T-helper 22 cell (primary cell): Measurements from ENCODE around the gene MAPKAPK3.

Experiments
- DNase-seq: peaks from one replicate; pipeline ENCODE4 v3.0.0-alpha.2; 2020; ENCODE audit warnings: low read depth

The MAPKAPK3 gene

DNA sequence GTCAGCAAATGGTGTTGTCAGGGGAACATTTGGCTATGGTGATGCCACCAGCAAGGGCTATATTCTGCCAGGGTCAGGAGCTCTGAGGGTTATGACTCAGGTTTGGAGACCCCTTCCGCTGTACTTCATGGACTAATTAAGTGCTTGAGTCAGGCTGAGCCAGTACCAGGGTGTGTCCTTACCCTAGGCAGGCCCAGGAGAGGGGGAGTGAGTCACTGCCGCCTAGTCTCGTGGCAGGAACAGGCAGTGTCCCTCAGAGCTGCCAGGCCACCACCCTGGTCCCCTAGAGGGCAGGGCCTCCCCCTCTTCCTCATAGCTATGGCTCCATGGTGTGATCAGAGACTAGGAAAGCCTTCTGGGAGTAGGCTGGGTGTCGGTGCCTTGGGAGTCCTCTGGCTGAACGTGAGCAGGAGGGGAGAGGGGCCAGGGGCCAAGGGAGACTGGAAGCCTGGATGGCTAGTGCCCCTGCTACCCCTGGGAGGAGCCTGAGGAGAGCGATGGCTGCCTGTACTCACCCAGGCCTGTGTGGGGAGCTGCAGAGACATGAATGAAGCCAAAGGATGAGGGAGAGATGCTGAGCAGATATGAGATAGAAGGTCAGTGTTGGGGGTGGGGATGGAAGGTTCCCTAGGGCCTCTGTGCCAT lies 10.6 kb downstream of the MAPKAPK3 start:
- DNase-seq, result no peak

DNA sequence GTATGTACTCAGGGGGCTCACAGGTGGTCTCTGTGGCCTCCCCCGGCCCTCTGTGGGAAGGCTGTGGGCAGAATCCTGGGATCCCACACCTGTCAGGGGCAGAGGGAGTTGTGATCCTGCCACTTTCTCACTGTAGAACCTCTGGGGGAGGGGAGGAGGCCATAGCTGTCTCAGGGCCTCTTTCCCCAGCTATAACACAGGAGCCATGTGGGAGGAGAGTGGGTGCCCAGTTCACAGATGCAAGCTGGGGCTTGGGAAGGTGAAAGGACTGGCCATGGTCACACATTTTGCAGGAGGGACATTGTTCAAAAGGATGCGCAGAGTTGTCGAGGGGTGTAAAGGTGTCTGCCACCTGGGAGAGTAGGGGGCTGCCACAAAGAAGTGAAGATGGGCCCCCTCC lies 11.7 kb downstream of the MAPKAPK3 start:
- no peak for DNase-seq

DNA sequence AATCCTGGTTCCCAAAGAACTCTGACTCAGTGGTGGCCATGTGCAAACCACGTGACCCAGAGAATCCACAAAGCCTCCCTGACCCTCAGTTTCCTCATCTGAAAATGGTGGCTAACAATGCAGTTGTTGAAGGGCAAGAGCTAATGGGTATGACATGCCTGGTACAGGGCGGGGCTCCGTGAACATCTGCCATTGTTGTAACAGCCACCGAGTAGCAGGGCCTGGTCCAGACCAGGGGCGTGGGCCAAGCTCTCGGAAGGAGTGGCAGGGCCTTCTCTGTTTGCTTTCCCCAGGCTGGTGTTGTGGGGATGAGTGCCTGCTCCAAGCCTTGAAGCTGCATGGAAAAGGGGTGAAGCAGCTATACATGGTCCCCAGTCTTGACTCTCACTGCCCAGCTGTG lies 13.4 kb downstream of the MAPKAPK3 start:
- no peak for DNase-seq

DNA sequence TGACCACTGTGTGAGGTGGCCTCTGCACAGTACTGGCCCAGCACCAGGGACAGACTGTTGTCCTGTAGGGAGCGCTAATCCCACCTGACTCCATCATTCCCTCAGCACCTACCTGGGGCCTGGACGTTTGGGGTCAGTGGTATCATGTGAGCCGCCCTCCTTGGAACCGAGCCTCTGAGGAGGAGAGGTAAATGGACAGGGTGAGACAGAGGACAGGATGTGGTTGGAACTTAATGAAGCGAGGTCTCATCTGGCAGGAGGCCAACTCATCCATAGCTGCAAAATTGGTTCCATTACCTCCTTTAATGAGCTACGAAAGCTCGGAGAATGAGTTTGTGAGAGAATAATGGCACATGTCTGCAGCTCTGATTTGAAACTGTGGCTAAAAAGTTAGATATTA lies 13.9 kb downstream of the MAPKAPK3 start:
- no peak for DNase-seq

DNA sequence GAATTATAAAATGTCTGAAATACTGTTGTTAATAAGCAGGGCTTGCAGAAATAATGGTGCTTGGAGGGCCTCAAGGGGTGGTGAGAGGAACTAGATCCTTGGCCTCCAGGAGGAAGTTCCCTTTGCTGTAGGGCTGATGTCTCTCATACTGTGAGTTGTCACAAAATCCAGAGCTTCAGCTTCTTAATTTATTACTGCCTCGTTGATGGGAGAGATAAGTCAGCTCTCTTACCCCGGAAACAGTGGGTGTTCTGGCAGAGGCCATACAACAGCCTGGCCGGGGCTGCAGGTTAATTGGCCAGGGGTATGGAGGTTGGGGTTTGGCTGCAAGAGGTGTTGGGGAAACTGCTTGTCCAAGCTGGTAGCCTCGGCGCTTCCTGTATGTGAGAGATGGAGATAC lies 15.5 kb downstream of the MAPKAPK3 start:
- DNase-seq, result no peak

DNA sequence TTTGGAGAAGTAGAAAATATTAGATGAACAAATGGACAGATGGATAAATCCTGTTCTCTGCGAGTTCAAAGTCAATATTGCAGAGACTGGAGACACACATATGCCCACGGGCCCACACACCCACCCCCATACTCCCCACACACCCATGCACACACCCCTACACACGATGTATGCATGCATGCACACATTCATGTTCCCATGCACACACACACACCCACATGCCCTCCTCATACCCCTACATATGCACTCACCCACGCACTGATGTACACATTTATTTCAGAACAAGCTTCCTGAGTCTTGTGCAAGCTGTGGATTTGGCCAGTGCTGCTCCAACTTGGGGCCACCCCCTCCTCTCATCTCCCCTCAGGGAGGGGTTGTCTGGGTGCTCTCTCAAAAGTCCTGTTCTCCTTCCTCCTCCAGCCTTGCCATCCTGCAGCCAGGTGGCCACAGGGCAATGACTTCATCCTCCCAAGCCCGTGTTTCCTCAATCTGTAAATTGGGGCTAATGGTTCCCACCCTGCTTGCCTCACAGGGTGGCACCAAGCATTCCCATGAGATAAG lies 16.4 kb downstream of the MAPKAPK3 start:
- no peak for DNase-seq

DNA sequence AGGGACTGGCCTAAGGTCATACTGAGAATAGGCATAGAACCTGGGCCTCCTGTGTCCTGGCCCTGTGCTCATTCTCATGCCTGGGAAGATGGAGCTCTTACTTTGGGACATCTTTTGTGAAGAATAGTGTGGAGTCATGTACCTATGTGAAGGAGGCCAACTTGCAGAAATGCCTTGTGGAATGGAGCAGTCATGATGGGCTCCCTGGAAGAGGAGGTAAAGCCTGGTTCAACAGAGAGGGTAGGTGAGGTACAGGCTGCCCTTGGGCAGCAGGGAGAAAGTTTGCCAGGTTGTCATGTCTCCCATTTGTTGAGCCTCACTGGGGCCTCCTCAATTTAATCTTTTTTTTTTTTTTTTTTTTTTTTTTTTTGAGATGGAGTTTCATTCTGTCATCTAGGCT lies 18.1 kb downstream of the MAPKAPK3 start:
- DNase-seq, result no peak

DNA sequence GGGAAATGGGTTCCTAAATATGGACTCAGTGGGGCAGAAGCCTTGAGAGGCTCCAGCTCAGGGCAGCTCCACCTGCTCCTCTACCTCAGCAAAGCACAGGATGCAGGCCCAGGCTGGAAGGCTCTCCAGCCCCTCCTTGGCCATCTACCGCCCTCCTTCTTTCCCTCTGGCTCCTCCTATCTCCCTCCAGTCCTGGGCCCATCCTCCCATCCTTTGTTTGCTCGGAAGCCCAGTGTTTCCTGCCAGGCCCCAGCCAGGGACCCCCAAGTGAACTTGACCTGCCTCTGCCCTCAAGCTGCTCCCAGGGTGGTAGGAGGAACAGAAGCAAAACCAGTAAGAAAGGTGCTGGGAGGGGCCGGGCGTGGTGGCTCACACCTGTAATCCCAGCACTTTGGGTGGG lies 20.1 kb downstream of the MAPKAPK3 start:
- DNase-seq, result no peak

DNA sequence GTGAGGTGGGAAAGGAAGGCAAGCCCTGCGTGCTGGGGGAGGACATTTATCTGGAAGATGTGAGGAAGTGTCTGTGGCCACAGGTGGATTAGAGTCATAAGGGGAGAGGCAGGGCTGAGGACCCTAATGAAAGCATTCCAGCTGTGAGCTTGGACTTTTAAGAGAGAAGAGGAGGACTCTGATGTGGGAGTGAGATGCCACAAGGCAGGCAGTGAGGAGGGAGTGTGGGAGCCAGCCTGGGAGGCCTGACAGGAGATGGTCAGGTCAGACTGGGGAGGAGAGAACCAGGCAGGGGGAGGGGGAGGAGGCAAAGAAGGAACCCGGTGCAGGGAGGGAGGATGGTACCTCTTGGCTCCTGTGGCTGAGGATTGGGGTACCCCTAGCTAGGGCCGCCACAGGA lies 21.0 kb downstream of the MAPKAPK3 start:
- no peak for DNase-seq

DNA sequence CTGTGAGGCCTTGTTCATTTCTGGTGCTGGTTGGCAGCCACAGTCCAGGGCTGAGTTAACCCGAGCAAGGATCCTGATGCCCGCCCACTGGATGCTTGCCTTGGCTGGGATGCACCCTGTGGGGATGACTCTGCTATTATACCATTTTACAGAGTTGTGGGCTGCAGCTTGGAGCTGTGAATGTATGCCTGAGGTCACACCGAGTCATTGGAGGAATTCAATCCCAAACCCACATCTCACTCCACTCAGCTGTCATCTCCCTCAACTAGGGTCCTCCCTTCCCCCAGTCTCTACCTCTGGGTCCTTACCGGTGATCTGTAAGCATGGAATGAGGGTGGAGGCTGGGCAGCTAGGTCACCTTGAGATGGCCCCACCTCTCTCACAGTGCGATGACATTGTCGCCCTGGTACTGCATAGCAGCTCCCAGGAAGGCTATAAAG lies 22.1 kb downstream of the MAPKAPK3 start:
- DNase-seq, result no peak

DNA sequence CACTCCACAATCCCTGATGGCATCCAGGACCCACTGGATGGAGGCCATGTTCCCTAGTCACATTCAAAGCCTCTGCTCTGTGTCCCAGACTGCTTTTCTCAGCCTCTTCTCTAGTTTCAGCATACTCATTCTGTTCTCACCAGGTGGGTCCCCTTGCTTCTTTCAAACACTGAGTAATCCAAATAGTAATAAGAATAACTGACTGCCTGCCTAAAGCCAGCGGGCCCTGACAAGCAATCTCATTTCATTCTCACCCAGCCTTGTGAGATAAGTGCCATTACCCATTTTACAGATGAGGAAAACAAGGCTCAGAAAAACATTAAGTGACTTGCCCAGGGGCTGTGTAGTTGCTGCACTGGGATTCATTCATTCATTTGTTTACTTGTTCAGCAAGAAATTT lies 25.4 kb downstream of the MAPKAPK3 start:
- DNase-seq, result no peak

DNA sequence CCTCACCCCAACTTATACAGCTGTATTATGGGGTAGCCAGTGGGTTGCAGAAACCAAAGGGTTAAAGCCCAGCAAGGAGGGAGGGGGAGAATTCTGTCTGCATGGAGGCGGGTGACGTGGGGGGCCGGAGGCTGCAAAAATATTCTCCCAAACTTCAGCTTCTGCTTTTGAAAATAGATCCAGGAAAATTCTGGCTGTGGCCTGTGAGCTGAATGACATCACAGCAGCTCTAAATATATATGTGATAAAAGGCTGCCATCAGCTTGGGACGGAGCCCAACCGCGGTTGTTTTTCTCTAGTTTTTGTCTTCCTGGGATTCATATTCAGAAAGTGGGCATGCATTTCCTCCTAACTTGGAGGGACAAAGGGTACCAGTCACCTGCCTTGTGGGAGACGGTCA lies 27.6 kb downstream of the MAPKAPK3 start:
- no peak for DNase-seq

DNA sequence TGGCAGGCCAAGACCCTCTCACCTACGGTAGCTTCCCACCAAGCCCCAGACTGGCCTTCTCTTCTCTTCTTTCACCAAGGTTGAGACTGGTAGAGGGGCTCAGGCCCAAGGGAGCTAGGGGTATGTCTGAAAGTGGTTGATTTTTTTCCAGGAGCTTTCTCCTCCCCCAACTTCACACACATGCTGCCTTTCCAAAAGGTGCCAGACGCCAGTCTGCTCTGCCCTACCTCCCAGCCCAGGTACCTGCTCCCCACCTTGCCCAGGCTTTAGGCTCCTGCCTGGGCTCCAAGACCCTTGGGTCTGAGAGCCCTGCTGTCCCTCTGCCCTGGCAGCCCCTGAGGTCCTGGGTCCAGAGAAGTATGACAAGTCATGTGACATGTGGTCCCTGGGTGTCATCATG lies 28.4 kb downstream of the MAPKAPK3 start:
- no peak for DNase-seq

DNA sequence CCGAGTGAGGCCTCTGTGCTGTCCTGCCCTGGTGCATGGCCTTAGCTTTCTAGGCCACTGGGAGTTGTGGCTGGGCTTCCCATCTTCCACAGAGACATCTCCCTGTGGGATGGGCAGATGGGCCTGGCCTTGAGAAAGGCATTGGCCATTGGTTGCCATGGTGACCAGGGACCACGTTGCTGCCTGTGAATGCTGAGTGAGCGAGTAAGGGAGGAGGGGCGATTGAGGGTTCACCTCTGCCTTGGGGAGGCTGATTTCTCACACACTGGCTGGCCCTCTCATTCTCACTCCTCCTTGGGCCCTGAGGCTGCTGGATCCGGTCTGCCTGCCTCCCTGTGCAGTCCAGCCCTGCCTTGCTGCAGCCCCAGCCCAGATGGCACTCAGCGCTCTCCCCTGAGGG lies 31.4 kb downstream of the MAPKAPK3 start:
- DNase-seq, result no peak

DNA sequence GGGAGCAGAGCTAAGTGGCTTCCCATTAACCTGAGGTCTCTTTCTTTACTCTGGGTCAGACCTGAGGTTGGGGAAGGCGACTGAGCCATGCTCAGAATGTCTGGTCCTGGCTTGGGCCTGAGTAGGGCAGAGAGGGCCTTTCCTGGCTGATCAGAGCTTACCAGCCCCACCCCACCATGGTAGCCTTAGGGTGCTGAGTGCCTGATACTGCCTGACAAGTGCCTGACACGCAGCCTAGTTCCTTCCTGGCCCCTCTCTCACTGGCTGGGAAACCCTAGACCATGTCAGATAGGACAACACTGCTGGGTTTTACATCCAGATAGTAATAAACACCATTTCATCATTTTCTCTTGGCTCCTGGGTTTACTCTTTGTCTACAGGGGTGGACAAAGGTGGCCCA lies 32.0 kb downstream of the MAPKAPK3 start:
- no peak for DNase-seq

DNA sequence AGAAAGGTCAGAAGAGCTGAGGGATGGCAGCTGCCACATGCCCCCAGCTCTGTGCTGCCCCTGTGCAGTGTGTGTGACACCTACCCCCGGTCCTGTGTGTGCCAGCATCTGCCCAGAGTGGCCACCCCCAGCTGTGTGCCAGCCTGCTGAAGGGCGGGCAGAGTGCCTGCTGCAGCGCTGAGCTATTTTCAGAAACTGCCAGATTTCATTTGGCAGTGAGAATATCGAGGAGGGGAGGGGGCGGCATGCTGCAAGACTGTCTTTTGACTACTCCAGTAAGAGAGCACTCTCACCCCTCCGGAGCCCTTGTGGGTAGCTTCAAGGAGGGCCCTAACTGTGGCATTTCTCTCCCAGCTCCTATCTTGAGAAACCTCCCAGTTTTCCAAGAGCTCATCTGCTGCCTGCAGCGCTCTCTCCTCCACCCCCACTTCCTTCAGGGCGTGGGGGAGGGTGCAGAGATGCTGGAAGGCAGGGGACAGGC lies 32.5 kb downstream of the MAPKAPK3 start:
- no peak for DNase-seq

DNA sequence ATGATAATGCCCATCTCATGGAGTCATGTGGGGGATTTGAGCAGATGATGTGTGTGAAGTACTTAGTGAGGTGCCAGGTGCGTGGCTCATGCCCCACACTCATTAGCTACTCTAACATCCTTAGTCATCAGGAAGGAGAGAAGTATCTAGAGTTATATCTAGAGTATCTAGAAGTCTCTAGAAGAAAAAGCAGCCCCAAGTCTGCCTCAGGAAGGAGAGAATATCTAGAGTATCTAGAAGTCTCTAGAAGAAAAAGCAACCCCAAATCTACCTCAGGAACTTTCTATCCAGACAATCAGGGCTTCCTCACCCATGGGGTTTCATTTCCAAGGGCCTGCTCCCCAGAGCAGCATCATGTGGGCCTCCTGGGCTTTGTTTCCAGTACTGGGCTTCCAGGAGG lies 33.1 kb downstream of the MAPKAPK3 start:
- DNase-seq, result no peak

DNA sequence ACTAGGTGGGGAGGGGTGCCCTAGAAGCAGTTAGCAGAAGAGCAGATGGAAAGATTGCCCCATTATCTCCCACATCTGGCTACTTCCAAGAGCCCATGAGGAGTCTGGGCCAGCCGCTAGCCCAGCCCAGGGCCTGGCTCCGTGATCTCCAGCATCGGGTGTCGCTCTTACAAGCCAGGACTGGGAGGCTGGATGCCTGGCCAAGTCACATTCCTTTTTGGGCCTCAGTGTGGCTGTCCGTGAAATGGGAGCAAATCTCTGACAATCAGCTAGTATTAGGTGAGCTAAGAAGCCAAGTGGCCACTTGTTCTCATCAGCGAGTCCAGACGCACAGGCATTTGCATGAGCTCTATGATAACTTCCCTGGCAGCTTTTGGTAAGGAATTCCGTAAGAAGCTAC lies 34.5 kb downstream of the MAPKAPK3 start:
- DNase-seq, result no peak

DNA sequence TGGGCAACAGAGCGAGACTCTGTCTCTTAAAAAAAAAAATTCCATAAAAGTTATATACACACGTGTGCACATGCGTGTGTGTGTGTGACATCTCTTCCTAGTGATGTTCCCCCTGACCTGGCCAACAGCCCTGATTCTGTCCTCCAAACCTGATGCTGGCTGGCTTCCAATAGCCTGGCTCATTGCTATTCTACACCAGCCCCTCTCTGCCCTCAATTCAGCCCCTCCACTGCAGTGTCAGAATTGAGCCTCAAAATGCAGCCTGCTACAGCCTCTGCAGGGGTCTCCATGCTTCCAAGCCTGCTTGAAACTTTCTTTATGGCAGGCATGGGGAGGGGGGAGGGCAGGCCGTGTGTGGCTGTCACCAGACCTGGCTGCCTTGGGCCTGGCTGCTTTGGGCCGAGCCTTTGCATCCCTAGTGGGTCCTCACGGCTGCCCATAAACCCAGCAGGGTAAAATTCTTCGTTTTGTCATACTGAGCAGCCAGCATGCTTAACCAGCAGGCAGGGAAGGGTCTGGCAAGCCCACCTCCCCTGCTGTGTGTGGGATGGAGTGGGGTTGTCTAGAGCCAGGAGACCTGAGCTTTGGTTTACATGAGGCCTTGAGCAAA lies 35.1 kb downstream of the MAPKAPK3 start:
- DNase-seq, result no peak

DNA sequence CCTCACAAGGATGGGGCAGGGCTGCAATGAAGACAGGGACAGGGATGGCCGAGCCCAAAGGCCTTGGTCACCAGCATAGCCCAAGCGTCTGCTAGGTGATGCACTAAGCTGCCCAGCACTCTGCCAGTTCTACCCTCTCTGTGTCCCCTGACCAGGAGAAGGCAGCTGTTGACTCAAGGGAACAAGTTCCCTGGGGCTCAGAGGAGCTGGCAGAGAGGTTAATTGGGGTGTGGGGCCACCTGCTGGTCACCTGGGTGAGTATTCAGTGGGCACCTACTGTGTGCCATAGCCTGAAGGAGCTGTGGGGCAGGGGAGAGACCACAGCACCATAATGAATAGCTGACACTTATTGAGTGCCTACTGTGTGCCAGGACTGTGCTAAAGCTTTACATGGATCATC lies 35.8 kb downstream of the MAPKAPK3 start:
- DNase-seq, result no peak

DNA sequence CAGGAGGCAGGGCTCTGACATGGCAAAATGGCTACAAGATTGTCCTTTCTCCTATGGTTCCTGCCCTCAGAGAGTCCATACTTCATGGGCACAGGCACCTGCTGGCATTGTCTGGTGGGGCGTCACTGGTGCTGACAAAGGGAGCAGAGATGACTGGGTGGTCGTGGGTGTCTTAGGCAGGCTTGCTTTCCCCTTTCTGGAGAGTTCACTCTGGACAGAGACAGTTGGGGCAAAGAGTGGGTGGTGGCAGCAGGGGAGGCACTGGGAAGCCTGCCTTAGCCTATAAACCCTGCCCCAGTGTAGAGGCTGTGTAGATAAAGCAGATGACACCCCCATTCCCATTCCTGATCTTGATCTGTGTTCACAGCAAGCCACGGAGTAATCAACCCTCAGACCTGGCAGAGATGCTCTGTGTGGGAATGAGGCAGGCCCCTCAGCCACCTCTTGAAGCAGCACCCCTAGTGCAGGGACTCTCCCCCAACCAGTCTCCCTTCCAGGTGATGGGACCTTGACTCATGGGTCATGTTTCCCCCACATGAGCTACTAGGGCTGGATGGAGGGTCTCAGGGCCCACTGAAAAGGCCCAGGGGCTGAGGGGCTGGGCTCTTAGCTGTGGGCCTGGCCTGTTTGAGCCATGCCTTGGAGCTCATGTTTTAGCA lies 37.1 kb downstream of the MAPKAPK3 start:
- DNase-seq, result no peak

DNA sequence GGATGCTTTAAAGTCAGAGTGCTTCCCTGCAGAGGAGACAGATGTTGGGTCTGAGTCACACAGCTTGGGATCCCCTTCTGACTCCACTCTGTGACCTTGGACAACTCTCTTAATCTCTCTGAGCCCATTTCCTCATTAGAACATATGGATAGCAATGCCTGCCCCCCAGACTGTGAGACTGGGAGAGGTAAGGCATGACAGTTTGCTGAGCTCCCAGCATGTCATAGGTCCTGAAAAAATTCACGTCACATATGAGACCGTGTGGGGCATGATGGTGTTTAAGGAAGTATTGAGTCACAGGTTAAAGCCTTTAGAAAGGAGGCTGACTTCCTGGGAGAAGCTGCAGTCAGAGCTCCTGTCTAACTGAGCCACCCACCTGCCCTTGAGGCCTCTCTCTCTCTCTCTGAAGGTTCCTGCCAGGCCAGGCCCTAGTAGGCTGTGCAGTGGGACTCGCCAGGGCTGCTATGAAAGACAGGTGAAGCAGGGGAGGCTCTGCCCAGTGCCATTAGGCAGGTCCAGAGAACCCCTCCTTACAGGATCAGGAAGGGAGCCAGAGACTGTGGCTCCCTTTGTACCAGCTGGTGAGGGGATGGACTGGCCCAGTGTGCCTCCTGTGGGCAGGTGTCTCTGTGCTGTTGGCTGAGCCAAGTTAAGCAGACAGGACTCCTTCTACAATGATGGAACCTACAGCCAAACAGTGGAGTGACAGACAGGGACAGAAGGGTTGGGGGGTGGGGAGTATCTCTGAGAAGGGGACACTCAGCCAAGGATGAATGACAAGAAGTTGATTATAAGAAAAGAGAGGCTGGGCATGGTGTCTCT lies 38.3 kb downstream of the MAPKAPK3 start:
- no peak for DNase-seq
